WTC11 (cell line): ENCODE measurements around the gene CCDC178. TPM values are rescaled to one million over a fixed set of nuclear protein-coding genes. Genes with fewer than 3 reads are reported as not detected.

Source experiments
- ATAC-seq: fragments of 200-7000 bp; cut with Tn5 transposase; 2 replicates; pipeline ENCODE4 v1.10.0; 2021; ENCODE audit warnings: mild to moderate bottlenecking, moderate library complexity
- CTCF ChIA-PET: fragments of 300-600 bp; sonication (Branson Sonifier 250); formaldehyde crosslinking; loops from one replicate; lab custom pipeline; 2021; ENCODE audit warnings: antibody characterized with exemption; lab: Charles Lee
- POLR2A ChIA-PET: fragments of 350-600 bp; sonication (Branson Sonifier 250); formaldehyde crosslinking; loops from one replicate; lab custom pipeline; 2021; ENCODE audit warnings: antibody characterized with exemption; lab: Charles Lee
- DNase-seq: peaks from one replicate; pipeline ENCODE4 v3.0.0; 2021; ENCODE audit warnings: low spot score
- H3K27ac Mint-ChIP-seq: 2 replicates; pipeline ENCODE4 v1.8.0; 2021; ENCODE audit warnings: mixed read lengths
- H3K27me3 Mint-ChIP-seq: 2 replicates; pipeline ENCODE4 v1.8.0; 2021; ENCODE audit warnings: low read depth, mild to moderate bottlenecking, moderate library complexity, mixed read lengths
- H3K36me3 Mint-ChIP-seq: 2 replicates; pipeline ENCODE4 v1.8.0; 2021; ENCODE audit warnings: mixed read lengths
- H3K4me1 Mint-ChIP-seq: 2 replicates; pipeline ENCODE4 v1.8.0; 2022; ENCODE audit warnings: mixed read lengths
- H3K4me3 Mint-ChIP-seq: 2 replicates; pipeline ENCODE4 v1.8.0; 2021; ENCODE audit warnings: mild to moderate bottlenecking, moderate library complexity, mixed read lengths
- H3K9me3 Mint-ChIP-seq: 2 replicates; pipeline ENCODE4 v1.8.0; 2021; ENCODE audit warnings: mixed read lengths
- AR ChIP-seq: fragments of 250-450 bp; sonication (Bioruptor Pico); IDR thresholded peaks from 2 replicates; pipeline ENCODE4 v1.9.0; 2021; ENCODE audit warnings: mild to moderate bottlenecking
- ARID4B ChIP-seq: sonication (generic); formaldehyde crosslinking; IDR thresholded peaks from 2 replicates; pipeline ENCODE4 v1.8.0; 2023; ENCODE audit warnings: missing genetic modification reagents, mild to moderate bottlenecking, borderline replicate concordance
- CDX4 ChIP-seq: fragments of 250-450 bp; sonication (Bioruptor Pico); IDR thresholded peaks from 2 replicates; pipeline ENCODE4 v1.9.0; 2021; ENCODE audit warnings: moderate library complexity, mild to moderate bottlenecking, inconsistent platforms, borderline replicate concordance
- E2F5 ChIP-seq: sonication (generic); formaldehyde crosslinking; IDR thresholded peaks from 2 replicates; pipeline ENCODE4 v1.8.1; 2022; ENCODE audit warnings: mild to moderate bottlenecking, moderate library complexity, missing genetic modification reagents
- FOXK1 ChIP-seq: sonication (generic); formaldehyde crosslinking; IDR thresholded peaks from 2 replicates; pipeline ENCODE4 v1.8.0; 2022; ENCODE audit warnings: mild to moderate bottlenecking, moderate library complexity, missing genetic modification reagents
- IRF1 ChIP-seq: sonication (generic); formaldehyde crosslinking; IDR thresholded peaks from 2 replicates; pipeline ENCODE4 v1.8.0; 2023; ENCODE audit warnings: missing genetic modification reagents
- JUN ChIP-seq: sonication (generic); formaldehyde crosslinking; IDR thresholded peaks from 2 replicates; pipeline ENCODE4 v1.8.0; 2023; ENCODE audit warnings: mild to moderate bottlenecking, missing genetic modification reagents
- MLX ChIP-seq: sonication (generic); formaldehyde crosslinking; IDR thresholded peaks from 2 replicates; pipeline ENCODE4 v1.8.1; 2023; ENCODE audit warnings: mild to moderate bottlenecking, missing genetic modification reagents, moderate library complexity
- NR1H2 ChIP-seq: sonication (generic); formaldehyde crosslinking; IDR thresholded peaks from 2 replicates; pipeline ENCODE4 v1.9.0; 2021; ENCODE audit warnings: mild to moderate bottlenecking, moderate library complexity, missing genetic modification reagents
- NR2C2 ChIP-seq: sonication (generic); formaldehyde crosslinking; IDR thresholded peaks from 2 replicates; pipeline ENCODE4 v1.8.0; 2022; ENCODE audit warnings: mild to moderate bottlenecking, missing genetic modification reagents
- RORB ChIP-seq: fragments of 250-450 bp; sonication (Bioruptor Pico); IDR thresholded peaks from 2 replicates; pipeline ENCODE4 v1.9.0; 2021; ENCODE audit warnings: mild to moderate bottlenecking
- USF1 ChIP-seq: sonication (generic); formaldehyde crosslinking; IDR thresholded peaks from 2 replicates; pipeline ENCODE4 v1.8.0; 2022; ENCODE audit warnings: mild to moderate bottlenecking, missing genetic modification reagents
- USF2 ChIP-seq: sonication (generic); formaldehyde crosslinking; IDR thresholded peaks from 2 replicates; pipeline ENCODE4 v1.8.1; 2023; ENCODE audit warnings: mild to moderate bottlenecking, missing genetic modification reagents, moderate library complexity
- ZNF121 ChIP-seq: sonication (generic); formaldehyde crosslinking; IDR thresholded peaks from 2 replicates; pipeline ENCODE4 v1.8.0; 2023; ENCODE audit warnings: missing genetic modification reagents
- ZNF263 ChIP-seq: sonication (generic); formaldehyde crosslinking; IDR thresholded peaks from 2 replicates; pipeline ENCODE4 v1.8.1; 2022; ENCODE audit warnings: low read depth, mild to moderate bottlenecking, moderate library complexity, missing genetic modification reagents
- ZNF317 ChIP-seq: sonication (generic); formaldehyde crosslinking; IDR thresholded peaks from 2 replicates; pipeline ENCODE4 v1.8.1; 2023; ENCODE audit warnings: low read depth, mild to moderate bottlenecking, moderate library complexity, missing genetic modification reagents, borderline replicate concordance
- ZNF396 ChIP-seq: fragments of 250-450 bp; sonication (Bioruptor Pico); IDR thresholded peaks from 2 replicates; pipeline ENCODE4 v1.8.0; 2021; ENCODE audit warnings: mild to moderate bottlenecking, moderate library complexity, borderline replicate concordance
- ZNF532 ChIP-seq: fragments of 250-450 bp; sonication (Bioruptor Pico); IDR thresholded peaks from 2 replicates; pipeline ENCODE4 v1.9.0; 2021; ENCODE audit warnings: mild to moderate bottlenecking, borderline replicate concordance
- ZNF671 ChIP-seq: fragments of 250-450 bp; sonication (Bioruptor Pico); IDR thresholded peaks from 2 replicates; pipeline ENCODE4 v1.8.0; 2021; ENCODE audit warnings: mild to moderate bottlenecking
- total RNA-seq: library from RNA; stranded (reverse); gene quantifications from 3 replicates; pipeline ENCODE4 v1.2.3, GENCODE V29; 2021

The CCDC178 gene
- total RNA-seq, 1 experiment from 2014 or later: 0.20 TPM

- Mint-ChIP-seq H3K9me3 (peaks cover under 1% of the 10 kb centered on the region), H3K36me3 (no peaks in the 10 kb centered on the region)
- no peak for TF ChIP-seq USF2
- no peak for TF ChIP-seq FOXK1
- no peak for TF ChIP-seq NR1H2 (CRISPR knock-in tag)
- no peak for TF ChIP-seq ZNF263 (CRISPR knock-in tag)
- no peak for TF ChIP-seq ZNF121 (CRISPR knock-in tag)
- no peak for TF ChIP-seq MLX (CRISPR knock-in tag)
- TF ChIP-seq E2F5 (CRISPR knock-in tag): no peak
- TF ChIP-seq AR (CRISPR knock-in tag): no peak
- TF ChIP-seq, all 79 proteins: peak for 0
- no peaks in the 10 kb centered on the region for H3K4me1 Mint-ChIP-seq
- CTCF ChIA-PET: no interaction called here
- POLR2A ChIA-PET: no interaction called here
- H3K27ac Mint-ChIP-seq: no peak overlapping the region
- H3K4me3 Mint-ChIP-seq: no peak overlapping the region
- no peak for ATAC-seq
- H3K27me3 Mint-ChIP-seq: no peaks in the 10 kb centered on the region
- DNase-seq: no peak
These were observed 339.2 kb downstream of the CCDC178 start for GRCh38 chr18:33101316-33101715.

GRCh38 chr18:33099626-33100025 is 340.9 kb downstream of the CCDC178 start:
- ATAC-seq (no peak), DNase-seq (no peak)
- Mint-ChIP-seq H3K27ac (no peak overlapping the region), H3K27me3 (no peaks in the 10 kb centered on the region), H3K4me1 (no peaks in the 10 kb centered on the region), H3K9me3 (no peaks in the 10 kb centered on the region), H3K4me3 (no peak overlapping the region), H3K36me3 (no peaks in the 10 kb centered on the region)
- ChIA-PET POLR2A (no interaction called here), CTCF (no interaction called here)
- TF ChIP-seq CDX4 (CRISPR knock-in tag) (no peak), ZNF396 (CRISPR knock-in tag) (no peak), RORB (CRISPR knock-in tag) (no peak), ZNF532 (CRISPR knock-in tag) (no peak), IRF1 (CRISPR knock-in tag) (no peak), ZNF317 (CRISPR knock-in tag) (no peak), USF1 (CRISPR knock-in tag) (no peak), JUN (CRISPR knock-in tag) (no peak), ZNF671 (CRISPR knock-in tag) (no peak), NR2C2 (CRISPR knock-in tag) (no peak), ARID4B (no peak)
